Measurements from ENCODE around the gene EGLN1. TPM values are rescaled to one million over a fixed set of nuclear protein-coding genes. Genes with fewer than 3 reads are reported as not detected.

Gene EGLN1
- total RNA-seq, 6 experiments from 2014 or later, result 19.3 to 66.5 (median 38.9) TPM

DNA sequence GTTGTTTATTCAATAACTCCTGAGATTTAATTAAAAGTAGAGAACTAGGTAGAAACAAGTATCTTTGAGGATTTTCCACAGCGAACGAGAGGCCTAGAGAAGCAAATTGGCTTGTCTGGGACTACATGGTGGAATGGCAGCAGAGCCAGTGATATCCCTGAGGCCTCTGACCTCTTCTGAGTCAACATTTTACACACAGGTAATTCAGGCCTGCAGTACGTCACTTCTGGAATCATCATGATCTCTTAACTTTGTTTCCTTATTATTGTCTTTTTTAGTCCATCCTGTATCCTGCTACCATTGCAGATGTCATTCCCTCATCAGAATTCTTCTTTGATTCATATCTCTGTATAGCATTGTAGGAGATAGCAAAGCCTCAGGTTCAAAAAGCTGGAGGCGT, 74.1 kb downstream of the EGLN1 start:
- Histone ChIP-seq H3K36me3 (peaks cover 0 to 27% (median 11%) of the 10 kb centered on the region in 4 donors), H3K9me3 (no peaks in the 10 kb centered on the region), H3K27ac (no peak overlapping the region), H3K4me1 (no peaks in the 10 kb centered on the region), H3K27me3 (no peaks in the 10 kb centered on the region), H3K4me3 (no peak overlapping the region)
- no peak for TF ChIP-seq CTCF (IDR thresholded peaks at IDR 0.05)
- intact Hi-C loops (cut with DNase I), result no loop called here
- 95% methylated on average over 4 of the region's 4 CpGs for WGBS (ENCODE audit: insufficient coverage, low coverage, low lambda C conversion rate, missing lambda C conversion rate)
- ATAC-seq, result no peak
- DNase-seq, result no peak

GRCh38 chr1:231340328-231341013, 81.6 kb downstream of the EGLN1 start:
- H3K27me3 ChIP-seq, result no peaks in the 10 kb centered on the region
- no peak overlapping the region for H3K27ac ChIP-seq
- intact Hi-C loops (cut with DNase I), result no loop called here
- peaks cover 0 to 24% (median 9%) of the 10 kb centered on the region in 4 donors for H3K4me1 ChIP-seq
- WGBS (ENCODE audit: insufficient coverage, low coverage, low lambda C conversion rate, missing lambda C conversion rate), result 91% methylated on average over 6 of the region's 6 CpGs
- DNase-seq, result no peak
- no peak for TF ChIP-seq CTCF (IDR thresholded peaks at IDR 0.05)
- no peak for TF ChIP-seq POLR2A (IDR thresholded peaks at IDR 0.05)
- no peak overlapping the region for H3K4me3 ChIP-seq
- ATAC-seq, result no peak
- no peaks in the 10 kb centered on the region for H3K36me3 ChIP-seq
- no peaks in the 10 kb centered on the region for H3K9me3 ChIP-seq

GRCh38 chr1:231338270-231339128, 83.6 kb downstream of the EGLN1 start, which contains the start of gene SPRTN:
TSS of gene SPRTN (plus strand) at chr1:231338293. CDS start at chr1:231338384, 91 bp downstream.
- DNase-seq, result no peak
- peaks cover 0 to 44% (median 18%) of the 10 kb centered on the region in 4 donors for H3K4me1 ChIP-seq

More at GRCh38 chr1:231338270-231339128, 83.6 kb downstream of the EGLN1 start, which contains the start of gene SPRTN:
- Histone ChIP-seq H3K36me3 (no peaks in the 10 kb centered on the region), H3K4me3 (peak within 1 kb of the TSS; percentile 67 to 93 (median 85)), H3K27ac (peak within 1 kb of the TSS; percentile 59 to 80 (median 79)), H3K9me3 (no peaks in the 10 kb centered on the region), H3K27me3 (no peaks in the 10 kb centered on the region)
- under 1% methylated on average over 33 of the region's 43 CpGs for WGBS (ENCODE audit: insufficient coverage, low coverage, low lambda C conversion rate, missing lambda C conversion rate)
- TF ChIP-seq POLR2A (IDR thresholded peaks at IDR 0.05), result no peak
- TF ChIP-seq CTCF (IDR thresholded peaks at IDR 0.05), result no peak
- peak in 2 of 4 donors; percentile 73 to 75 for ATAC-seq
- intact Hi-C loops (cut with DNase I), result no loop called here
